Measurements from ENCODE around the gene MORN1.

The MORN1 gene

DNA sequence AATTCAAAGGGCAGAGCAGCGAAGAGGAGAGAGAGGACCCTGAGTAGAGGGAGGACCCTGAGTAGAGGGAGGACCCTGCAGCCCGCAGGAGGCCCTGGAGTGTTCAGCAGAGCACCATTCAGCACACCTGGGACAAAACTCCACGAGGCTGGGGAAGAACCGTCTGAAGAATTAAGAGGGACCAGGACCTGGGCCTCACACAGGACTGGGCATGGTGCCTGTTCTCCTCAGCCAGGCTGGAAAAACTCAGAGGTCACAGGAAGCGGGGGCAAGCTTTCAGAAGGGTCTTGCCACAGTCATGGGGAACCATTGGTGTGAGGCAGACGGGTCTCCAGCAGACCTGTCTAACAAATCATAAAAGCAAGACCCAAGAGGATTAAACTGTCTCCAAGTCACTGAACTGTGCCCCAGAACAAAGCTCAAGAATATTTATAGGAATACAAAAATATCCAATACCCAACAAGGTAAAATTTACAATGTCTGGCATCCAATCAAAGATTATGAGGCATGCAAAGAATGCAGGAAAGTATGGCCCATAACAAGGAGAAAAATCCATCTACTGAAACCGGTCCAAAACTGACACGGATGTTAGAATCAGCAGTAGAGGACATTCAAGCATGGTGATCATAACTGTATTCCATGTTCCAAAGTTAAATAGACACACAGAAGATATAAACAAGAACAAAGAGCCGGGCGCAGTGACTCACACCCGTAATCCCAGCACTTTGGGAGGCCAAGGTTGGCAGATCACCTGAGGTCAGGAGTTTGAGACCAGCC lies 30.6 kb downstream of the MORN1 start:
- no peaks in the 10 kb centered on the region for H3K27me3 Mint-ChIP-seq
- H3K9me3 Mint-ChIP-seq, result peaks cover 13% of the 10 kb centered on the region
- no peak overlapping the region for H3K4me3 Mint-ChIP-seq
- no peaks in the 10 kb centered on the region for H3K4me1 Mint-ChIP-seq (ENCODE audit: low read depth)
- H3K36me3 Mint-ChIP-seq (ENCODE audit: low read depth), result peaks cover 5% of the 10 kb centered on the region
- H3K27ac Mint-ChIP-seq, result no peak overlapping the region

GRCh38 chr1:2358651-2359640 lies 32.4 kb downstream of the MORN1 start:
- Mint-ChIP-seq H3K4me1 (ENCODE audit: low read depth) (no peaks in the 10 kb centered on the region), H3K9me3 (peaks cover 11% of the 10 kb centered on the region), H3K27me3 (no peaks in the 10 kb centered on the region), H3K36me3 (ENCODE audit: low read depth) (peaks cover 3% of the 10 kb centered on the region), H3K4me3 (no peak overlapping the region), H3K27ac (no peak overlapping the region)

GRCh38 chr1:2358072-2358471 lies 33.3 kb downstream of the MORN1 start:
- H3K4me1 Mint-ChIP-seq (ENCODE audit: low read depth), result no peaks in the 10 kb centered on the region
- H3K27ac Mint-ChIP-seq, result no peak overlapping the region

DNA sequence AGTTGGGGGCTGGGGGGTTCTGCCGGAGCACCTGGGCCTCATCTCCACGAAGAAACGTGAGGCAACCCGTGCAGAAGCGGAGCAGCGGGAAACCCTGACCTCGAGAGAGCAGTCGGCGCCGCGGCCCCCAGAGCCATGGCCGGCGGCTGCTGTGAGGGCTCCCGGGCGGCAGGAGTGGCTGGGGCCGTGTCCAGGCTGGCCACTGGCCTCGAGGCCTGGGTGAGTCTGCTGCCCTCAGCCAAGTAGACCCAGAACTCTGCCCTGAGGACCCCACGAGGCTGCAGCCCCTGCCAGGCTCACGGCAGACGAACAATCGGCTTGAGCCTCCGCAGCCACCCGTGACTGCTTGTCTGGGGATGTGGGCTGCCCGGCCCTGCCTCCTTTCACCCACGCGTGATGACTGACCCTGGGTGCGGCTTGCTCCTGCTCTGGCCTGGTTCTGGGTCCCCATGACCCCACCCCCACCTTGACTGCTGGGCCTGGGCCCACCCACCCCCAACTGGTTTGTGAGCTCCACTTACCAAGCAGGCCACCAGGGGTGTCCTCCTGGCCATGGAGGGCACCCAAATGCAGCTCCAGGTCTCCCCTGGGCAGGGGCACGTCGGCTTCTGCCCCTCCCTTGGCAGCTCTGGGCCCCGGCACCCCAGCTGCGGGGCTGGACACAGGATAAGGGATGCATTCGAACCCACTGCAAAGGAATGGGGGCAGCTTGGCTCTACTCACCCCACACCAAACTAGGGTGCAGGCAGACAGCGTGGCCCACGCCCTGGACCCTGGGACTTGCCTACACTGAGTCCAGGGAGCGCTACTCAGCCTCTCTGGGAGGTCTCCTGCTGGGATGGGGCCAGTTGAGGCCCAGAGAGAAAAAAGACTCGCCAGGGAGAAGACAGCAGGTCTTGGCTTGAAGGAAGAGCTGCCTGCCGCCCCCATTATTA lies 34.2 kb downstream of the MORN1 start:
- Mint-ChIP-seq H3K27ac (no peak overlapping the region), H3K36me3 (ENCODE audit: low read depth) (no peaks in the 10 kb centered on the region), H3K4me1 (ENCODE audit: low read depth) (no peaks in the 10 kb centered on the region)

More at GRCh38 chr1:2358072-2358471, 33.3 kb downstream of the MORN1 start:
- Mint-ChIP-seq H3K9me3 (peaks cover 7% of the 10 kb centered on the region), H3K27me3 (no peaks in the 10 kb centered on the region), H3K4me3 (no peak overlapping the region), H3K36me3 (ENCODE audit: low read depth) (no peaks in the 10 kb centered on the region)

GRCh38 chr1:2356401-2356800 lies 35.0 kb downstream of the MORN1 start:
- no peaks in the 10 kb centered on the region for H3K36me3 Mint-ChIP-seq (ENCODE audit: low read depth)
- H3K9me3 Mint-ChIP-seq, result no peaks in the 10 kb centered on the region
- H3K4me3 Mint-ChIP-seq, result no peak overlapping the region
- no peaks in the 10 kb centered on the region for H3K4me1 Mint-ChIP-seq (ENCODE audit: low read depth)
- H3K27me3 Mint-ChIP-seq, result no peaks in the 10 kb centered on the region
- H3K27ac Mint-ChIP-seq, result no peak overlapping the region

More for the DNA sequence above, 34.2 kb downstream of the MORN1 start:
- peaks cover 1% of the 10 kb centered on the region for H3K9me3 Mint-ChIP-seq
- H3K27me3 Mint-ChIP-seq, result no peaks in the 10 kb centered on the region
- no peak overlapping the region for H3K4me3 Mint-ChIP-seq

- Mint-ChIP-seq H3K27me3 (no peaks in the 10 kb centered on the region), H3K4me1 (ENCODE audit: low read depth) (no peaks in the 10 kb centered on the region), H3K27ac (no peak overlapping the region), H3K36me3 (ENCODE audit: low read depth) (no peaks in the 10 kb centered on the region), H3K9me3 (no peaks in the 10 kb centered on the region), H3K4me3 (no peak overlapping the region)
Measured at GRCh38 chr1:2355373-2356261, 35.7 kb downstream of the MORN1 start.

DNA sequence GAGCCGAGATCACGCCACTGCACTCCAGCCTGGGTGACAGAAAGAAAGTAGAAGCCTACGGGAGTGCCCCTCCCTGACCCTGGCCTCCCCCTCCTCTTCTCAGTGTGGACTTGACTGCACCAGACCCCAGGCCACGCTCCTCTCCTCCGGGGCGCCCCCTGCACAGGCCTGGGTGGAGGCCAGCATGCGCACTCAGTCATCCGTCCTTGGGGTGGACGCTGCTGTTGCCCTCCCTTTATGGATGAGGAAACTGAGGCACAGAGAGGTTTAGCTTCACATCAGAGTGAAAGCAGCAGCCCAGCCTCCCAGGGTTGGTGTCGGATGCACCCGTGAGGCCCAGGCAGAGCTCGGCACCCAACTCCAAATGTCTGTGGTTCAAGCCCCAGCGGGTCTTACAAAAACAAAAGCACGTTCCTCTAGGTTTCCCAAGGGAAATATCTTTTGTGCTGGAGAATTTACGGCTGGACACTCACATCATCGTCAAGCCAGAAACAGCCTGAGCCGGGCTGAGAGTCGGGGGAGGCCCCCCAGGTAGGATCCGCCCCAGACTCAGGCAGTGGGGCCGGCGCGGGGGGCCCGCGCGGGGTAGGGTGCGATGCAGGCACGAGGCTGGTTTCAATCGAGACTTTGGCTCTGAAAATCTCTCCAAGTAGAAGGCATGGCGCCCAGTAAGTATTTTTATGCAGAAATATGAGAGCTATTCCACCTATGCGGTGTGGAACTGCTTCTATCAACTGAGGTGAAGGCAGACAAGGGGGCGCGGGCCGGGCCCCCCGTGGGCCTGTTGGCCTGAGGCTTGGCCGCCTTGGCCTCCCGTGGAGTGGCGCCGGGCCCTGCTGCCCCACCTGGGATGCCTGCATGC lies 36.6 kb downstream of the MORN1 start:
- Mint-ChIP-seq H3K4me3 (no peak overlapping the region), H3K27me3 (no peaks in the 10 kb centered on the region), H3K36me3 (ENCODE audit: low read depth) (no peaks in the 10 kb centered on the region), H3K27ac (no peak overlapping the region), H3K9me3 (no peaks in the 10 kb centered on the region), H3K4me1 (ENCODE audit: low read depth) (no peaks in the 10 kb centered on the region)

- no peaks in the 10 kb centered on the region for H3K27me3 Mint-ChIP-seq
- H3K36me3 Mint-ChIP-seq (ENCODE audit: low read depth), result no peaks in the 10 kb centered on the region
- H3K27ac Mint-ChIP-seq, result no peak overlapping the region
Measured at GRCh38 chr1:2353551-2354438, 37.6 kb downstream of the MORN1 start.

GRCh38 chr1:2352897-2353550 lies 38.3 kb downstream of the MORN1 start:
- Mint-ChIP-seq H3K9me3 (no peaks in the 10 kb centered on the region), H3K4me1 (ENCODE audit: low read depth) (no peaks in the 10 kb centered on the region), H3K27me3 (no peaks in the 10 kb centered on the region), H3K36me3 (ENCODE audit: low read depth) (no peaks in the 10 kb centered on the region), H3K4me3 (no peak overlapping the region), H3K27ac (no peak overlapping the region)

More at GRCh38 chr1:2353551-2354438, 37.6 kb downstream of the MORN1 start:
- no peaks in the 10 kb centered on the region for H3K9me3 Mint-ChIP-seq
- H3K4me3 Mint-ChIP-seq, result no peak overlapping the region
- H3K4me1 Mint-ChIP-seq (ENCODE audit: low read depth), result no peaks in the 10 kb centered on the region

DNA sequence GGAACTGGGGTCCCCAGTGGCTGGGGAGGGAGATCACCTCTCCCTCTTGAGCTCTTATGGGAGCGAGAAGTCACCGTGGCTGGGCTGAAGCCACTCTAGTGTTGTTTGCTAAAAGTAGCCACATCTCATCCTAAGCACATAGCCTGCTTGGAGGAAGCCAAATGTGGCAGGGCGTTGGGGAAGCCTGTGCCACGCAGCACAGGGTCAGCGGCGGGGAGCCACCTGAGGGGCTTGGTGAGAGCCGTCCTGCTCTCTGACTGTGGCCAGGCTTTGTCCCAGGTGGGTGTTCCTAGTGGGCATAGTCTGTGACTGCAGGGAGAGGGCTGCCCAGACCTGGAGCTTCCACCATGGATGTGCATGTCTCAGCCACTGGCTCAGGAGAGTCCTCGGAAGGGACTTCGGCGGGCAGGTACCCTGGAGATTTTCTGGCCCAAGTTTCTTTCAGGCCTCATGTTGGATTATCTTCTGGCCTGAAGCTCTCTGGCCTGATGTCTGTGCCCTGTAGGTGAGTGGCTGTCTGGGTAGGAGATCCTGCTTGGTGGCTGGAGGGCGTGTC lies 38.9 kb downstream of the MORN1 start:
- Mint-ChIP-seq H3K36me3 (ENCODE audit: low read depth) (no peaks in the 10 kb centered on the region), H3K27me3 (no peaks in the 10 kb centered on the region), H3K9me3 (no peaks in the 10 kb centered on the region), H3K4me3 (no peak overlapping the region), H3K27ac (no peak overlapping the region), H3K4me1 (ENCODE audit: low read depth) (no peaks in the 10 kb centered on the region)

GRCh38 chr1:2351723-2352122 lies 39.6 kb downstream of the MORN1 start:
- Mint-ChIP-seq H3K27ac (no peak overlapping the region), H3K4me1 (ENCODE audit: low read depth) (no peaks in the 10 kb centered on the region), H3K9me3 (no peaks in the 10 kb centered on the region), H3K27me3 (no peaks in the 10 kb centered on the region), H3K4me3 (no peak overlapping the region), H3K36me3 (ENCODE audit: low read depth) (no peaks in the 10 kb centered on the region)

Data from stimulated activated naive CD8-positive, alpha-beta T cell treated with anti-CD3 and anti-CD28 coated beads, Interleukin-15, Interleukin-2, amounts not matched to agents 100 ng/mL and 50 ng/mL, for 24 hours (primary cell).